Measurements from ENCODE around the gene CHRNA4.

DNA sequence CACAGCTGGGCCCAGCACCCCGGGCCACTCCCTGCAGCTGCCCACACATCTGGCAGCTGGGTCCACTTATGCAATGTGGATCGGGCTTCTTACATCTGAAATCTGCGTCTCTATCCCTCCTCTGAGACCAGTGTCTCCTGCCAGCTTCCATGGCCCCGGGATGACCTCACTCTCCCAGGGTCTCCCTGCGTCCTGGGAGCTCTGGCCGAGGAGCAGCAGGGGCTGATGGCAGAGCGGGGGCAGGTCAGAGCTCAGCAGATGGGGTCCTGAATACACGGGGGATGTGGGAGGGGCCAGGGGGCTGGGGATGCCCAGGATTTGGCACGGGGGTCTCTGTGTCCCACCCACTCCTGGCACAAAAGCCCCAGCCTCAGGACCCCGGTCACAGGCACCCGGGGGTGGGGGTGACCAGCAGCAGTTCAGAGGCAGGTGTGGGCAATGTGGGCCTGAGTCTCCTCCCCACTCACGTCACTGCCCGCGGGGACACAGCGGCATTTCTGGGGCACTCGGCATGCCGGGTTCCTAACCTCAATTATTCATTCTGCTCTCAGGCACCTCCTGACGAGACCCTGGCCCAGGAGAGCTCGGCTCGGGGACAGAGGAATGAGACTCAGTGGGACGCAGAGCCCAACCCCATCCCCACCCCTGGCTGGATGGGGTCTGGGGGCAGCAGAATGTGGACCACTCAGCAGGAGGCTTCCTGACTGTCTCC, 16.4 kb downstream of the CHRNA4 start:
- TF ChIP-seq, protein P1, sequence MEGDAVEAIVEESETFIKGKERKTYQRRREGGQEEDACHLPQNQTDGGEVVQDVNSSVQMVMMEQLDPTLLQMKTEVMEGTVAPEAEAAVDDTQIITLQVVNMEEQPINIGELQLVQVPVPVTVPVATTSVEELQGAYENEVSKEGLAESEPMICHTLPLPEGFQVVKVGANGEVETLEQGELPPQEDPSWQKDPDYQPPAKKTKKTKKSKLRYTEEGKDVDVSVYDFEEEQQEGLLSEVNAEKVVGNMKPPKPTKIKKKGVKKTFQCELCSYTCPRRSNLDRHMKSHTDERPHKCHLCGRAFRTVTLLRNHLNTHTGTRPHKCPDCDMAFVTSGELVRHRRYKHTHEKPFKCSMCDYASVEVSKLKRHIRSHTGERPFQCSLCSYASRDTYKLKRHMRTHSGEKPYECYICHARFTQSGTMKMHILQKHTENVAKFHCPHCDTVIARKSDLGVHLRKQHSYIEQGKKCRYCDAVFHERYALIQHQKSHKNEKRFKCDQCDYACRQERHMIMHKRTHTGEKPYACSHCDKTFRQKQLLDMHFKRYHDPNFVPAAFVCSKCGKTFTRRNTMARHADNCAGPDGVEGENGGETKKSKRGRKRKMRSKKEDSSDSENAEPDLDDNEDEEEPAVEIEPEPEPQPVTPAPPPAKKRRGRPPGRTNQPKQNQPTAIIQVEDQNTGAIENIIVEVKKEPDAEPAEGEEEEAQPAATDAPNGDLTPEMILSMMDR (IDR thresholded peaks at IDR 0.05): no peak
- TF ChIP-seq POLR2A (IDR thresholded peaks at IDR 0.05): no peak

Measured in right lobe of liver (tissue), 4 donors.